Left hindlimb (tissue), 1 donor: ENCODE results near the gene NEURL1.
A peak's percentile ranks its signal among the peaks of the same experiment; 100 is the strongest.

Experiments used
- DNase-seq: peaks from one replicate; pipeline ENCODE4 v3.0.0-alpha.2; 2018

NEURL1 gene

GRCh38 chr10:103493362-103493915, at the start of gene NEURL1:
Gene NEURL1, plus strand, starts transcription at chr10:103493705. Its CDS starts 683 bp downstream, at chr10:103494388.
- peak; percentile 67 for DNase-seq

GRCh38 chr10:103444478-103444877, 49.0 kb upstream of the NEURL1 start:
- DNase-seq, result no peak

- no peak for DNase-seq
These were observed 48.1 kb upstream of the NEURL1 start for GRCh38 chr10:103445366-103445765.

GRCh38 chr10:103445767-103446567, 47.5 kb upstream of the NEURL1 start:
- no peak for DNase-seq

GRCh38 chr10:103447187-103447586, 46.3 kb upstream of the NEURL1 start:
- DNase-seq, result no peak

- no peak for DNase-seq
These were observed 44.8 kb upstream of the NEURL1 start for GRCh38 chr10:103448746-103449145.

GRCh38 chr10:103449208-103450144, 44.0 kb upstream of the NEURL1 start:
- DNase-seq, result no peak

GRCh38 chr10:103450201-103450695, 43.3 kb upstream of the NEURL1 start:
- DNase-seq, result no peak

- no peak for DNase-seq
These were observed 42.3 kb upstream of the NEURL1 start for GRCh38 chr10:103451091-103451813.

- DNase-seq, result peak; percentile 86
These were observed 41.5 kb upstream of the NEURL1 start, which contains the start of gene CALHM2 for GRCh38 chr10:103451831-103452505. Gene CALHM2, minus strand, starts transcription at chr10:103452370. Its CDS starts 2,429 bp downstream, at chr10:103449941.

- no peak for DNase-seq
These were observed 40.8 kb upstream of the NEURL1 start for GRCh38 chr10:103452506-103453230.

GRCh38 chr10:103454026-103454425, 39.5 kb upstream of the NEURL1 start:
- DNase-seq, result no peak

- DNase-seq, result no peak
These were observed 38.3 kb upstream of the NEURL1 start for GRCh38 chr10:103455235-103455634.

- no peak for DNase-seq
These were observed 37.3 kb upstream of the NEURL1 start for GRCh38 chr10:103456074-103456660.

- no peak for DNase-seq
These were observed 36.3 kb upstream of the NEURL1 start for GRCh38 chr10:103457176-103457712.

GRCh38 chr10:103457896-103458583, 35.5 kb upstream of the NEURL1 start:
- DNase-seq, result no peak

GRCh38 chr10:103458720-103459119, 34.8 kb upstream of the NEURL1 start, which contains the start of gene CALHM1:
Gene CALHM1, minus strand, starts transcription at chr10:103458900. Its CDS starts 149 bp downstream, at chr10:103458751.
- no peak for DNase-seq

GRCh38 chr10:103459615-103460014, 33.9 kb upstream of the NEURL1 start:
- DNase-seq, result no peak

GRCh38 chr10:103463499-103463898, 30.0 kb upstream of the NEURL1 start:
- DNase-seq, result no peak
